GM18870 (cell line): ENCODE measurements around the gene POC1A.

Experiments
- ATAC-seq: cut with Tn5 transposase; IDR thresholded peaks from one replicate; pipeline ENCODE4 v1.9.1; 2021; ENCODE audit warnings: moderate library complexity; ENCODE audit not compliant: unreplicated experiment

POC1A gene

DNA sequence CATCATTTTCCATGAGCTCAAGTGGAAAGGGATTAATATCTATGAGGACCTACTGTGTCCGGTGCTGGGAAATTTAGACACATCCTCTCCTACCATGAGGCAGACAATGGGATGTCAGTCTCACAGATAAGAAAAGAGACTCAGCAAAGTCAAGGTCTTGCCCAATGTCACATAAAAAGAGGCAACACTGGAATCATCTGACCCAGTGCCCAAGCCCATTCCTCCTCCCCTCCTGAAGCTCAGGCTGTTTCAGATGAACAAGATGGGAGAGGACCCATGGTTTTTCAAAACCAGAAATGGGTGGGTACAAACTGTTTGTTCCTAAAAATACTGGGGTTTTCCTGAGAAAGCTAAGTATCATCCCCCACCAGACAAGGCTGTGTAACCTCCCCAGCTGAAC lies 22.2 kb downstream of the POC1A start:
- no peak for ATAC-seq

DNA sequence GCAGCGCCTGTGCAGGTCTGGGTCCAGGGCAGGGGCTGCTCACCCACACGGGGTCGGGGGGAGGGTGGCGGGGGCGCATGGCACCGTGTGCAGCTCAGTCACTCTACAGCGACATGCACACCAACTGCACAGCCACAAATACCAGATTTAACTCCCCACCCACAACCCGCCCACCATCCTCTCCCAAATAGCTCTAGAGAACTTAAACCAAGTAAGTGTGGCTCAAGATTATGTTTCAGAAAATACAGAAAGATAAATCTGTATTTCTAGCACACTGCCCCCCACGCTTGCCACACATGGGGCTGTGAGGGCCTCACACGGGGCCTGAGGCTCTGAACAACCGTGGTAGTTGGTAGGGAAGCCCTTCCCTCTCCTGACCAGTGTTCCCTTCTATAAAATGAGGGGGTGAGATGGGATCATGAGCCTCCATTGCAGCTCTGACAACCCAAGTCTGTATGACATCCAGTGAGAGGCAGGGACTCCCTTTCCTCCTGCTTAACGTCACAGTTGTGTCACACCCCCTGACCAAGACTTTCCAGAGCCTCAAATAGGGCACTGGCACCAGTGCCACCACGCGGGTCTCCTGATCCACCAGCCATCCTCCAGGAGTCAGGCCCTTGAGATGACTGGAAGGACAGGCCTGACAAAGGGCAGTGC lies 23.1 kb downstream of the POC1A start:
- ATAC-seq, result no peak

DNA sequence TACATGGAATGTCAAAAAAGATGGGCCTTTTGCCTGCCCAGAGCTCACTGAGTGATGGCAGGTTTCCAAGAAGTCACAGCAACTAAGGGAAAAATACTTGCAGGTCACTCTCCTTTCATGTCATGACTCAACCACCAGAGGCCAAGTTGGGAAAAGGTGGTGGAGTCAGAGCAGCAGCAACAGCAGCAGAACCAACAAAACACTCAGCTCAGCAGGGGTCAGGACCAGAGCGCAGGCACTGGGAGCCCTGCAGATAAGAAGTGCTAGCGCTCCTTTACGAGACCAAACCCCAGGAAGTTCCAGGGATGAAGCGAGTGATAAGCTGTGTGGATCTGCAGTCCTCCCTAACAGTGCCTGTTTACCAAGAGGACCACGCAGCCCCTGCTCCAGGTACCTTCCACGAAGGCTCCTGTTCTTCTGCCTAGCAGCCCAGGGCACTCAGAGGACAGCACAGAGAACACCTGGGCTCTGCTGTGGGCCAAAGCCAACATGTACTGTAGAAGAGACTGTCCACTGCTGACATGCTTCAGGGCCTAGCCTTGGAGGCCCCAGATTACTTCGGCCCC lies 26.0 kb downstream of the POC1A start:
- ATAC-seq, result no peak

DNA sequence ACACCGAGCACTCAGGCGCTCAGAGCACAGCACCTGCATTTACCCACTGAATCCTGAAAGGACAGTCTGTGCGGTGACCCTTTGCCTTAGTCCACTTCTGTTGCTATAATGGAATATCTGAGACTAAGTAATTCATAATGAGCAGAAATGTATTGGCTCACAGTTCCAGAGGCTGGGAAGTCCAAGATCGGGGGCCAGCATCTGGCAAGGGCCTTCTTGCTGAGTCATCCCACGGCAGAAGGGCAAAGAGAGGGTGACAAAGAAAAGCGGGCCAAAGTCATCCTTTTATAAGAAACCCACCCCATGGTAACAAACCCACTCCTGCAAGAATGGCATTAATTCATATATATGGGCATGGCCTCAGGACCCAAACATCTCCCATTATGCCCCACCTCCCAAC lies 27.7 kb downstream of the POC1A start:
- no peak for ATAC-seq

DNA sequence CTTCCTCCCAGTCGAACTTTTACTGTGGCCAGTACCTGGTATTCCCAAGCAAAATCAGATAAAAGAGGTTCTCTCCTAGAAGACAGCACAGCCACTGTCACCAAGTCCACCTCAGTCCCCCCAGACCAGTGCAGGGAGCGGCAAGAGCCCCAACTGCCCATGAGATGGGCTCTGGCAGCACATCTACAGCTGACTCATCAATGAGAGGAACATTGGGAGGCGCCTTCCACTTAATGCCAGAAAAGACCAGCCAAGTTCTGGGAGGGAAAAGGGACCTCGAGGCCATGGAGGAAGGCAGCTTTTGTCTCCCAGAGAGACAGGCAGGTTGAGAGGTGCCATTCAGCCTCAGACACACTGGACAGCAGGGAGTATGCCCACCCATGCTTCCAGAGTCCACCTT lies 28.2 kb downstream of the POC1A start:
- no peak for ATAC-seq

DNA sequence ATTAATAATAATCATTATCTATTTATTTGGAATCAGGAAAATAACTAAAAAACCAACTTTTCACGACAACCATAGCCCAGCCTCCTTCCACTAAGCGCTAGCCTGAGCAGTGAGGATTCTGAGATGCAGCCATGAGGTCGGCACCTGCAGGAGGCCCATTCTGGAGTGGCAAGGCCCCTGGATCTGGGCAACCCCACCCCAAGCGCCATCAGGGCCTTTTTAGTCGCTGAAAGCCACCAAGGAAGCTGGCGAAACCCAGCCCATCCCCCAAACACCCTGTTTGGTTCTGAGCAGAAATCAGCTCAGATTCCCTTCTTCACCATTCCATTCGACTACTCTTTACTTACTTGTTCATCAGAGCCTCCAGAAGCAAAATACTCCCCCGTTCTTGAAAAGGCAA lies 29.5 kb downstream of the POC1A start:
- ATAC-seq, result no peak

DNA sequence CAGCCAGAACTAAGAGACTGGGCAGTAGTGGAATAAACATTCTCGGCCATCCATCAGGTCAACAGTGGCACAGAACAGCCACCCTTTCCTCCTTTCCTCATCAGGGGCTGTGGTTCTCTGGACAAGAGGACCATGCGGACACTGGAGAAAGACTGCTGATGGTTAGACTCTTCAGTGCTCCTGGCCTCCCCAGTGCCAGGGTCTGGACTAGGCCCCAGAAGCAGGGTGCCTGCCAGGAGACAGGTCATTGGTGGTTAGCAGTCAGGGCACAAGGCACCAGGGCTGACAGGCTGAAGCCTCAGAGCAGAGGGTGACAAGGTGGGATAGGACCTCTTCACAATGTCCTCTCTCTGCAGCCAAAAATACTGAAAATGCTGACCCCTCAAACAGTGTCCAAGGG lies 30.1 kb downstream of the POC1A start:
- ATAC-seq, result no peak

DNA sequence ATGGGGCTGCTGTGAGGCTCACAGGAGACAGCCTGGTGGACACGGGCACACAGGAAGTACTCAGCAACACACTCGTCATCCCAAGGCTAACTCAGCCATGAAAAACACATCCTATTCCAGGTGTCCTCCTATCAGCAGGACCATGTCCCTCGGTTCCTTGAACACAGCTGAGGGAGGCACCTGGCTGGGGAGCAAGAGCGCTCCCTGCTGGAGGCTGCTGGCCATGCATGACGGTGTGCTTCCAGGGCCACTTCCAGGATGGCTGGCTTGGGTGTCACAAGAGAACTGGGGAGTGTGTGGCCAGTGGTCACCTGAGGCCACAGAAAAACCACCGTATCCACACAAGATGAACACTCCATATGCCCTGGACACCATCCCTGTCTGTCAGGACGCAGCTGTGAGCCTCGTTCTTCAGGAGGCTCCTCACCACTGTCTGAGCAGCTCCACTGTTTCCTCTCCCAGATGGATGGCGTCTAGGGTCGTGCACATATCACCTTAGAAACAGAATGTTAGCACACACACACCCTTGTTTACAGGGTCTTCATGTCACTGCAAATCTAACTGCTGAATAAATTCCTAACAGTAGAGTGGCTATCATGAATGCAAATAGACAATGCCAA lies 31.0 kb downstream of the POC1A start:
- no peak for ATAC-seq

DNA sequence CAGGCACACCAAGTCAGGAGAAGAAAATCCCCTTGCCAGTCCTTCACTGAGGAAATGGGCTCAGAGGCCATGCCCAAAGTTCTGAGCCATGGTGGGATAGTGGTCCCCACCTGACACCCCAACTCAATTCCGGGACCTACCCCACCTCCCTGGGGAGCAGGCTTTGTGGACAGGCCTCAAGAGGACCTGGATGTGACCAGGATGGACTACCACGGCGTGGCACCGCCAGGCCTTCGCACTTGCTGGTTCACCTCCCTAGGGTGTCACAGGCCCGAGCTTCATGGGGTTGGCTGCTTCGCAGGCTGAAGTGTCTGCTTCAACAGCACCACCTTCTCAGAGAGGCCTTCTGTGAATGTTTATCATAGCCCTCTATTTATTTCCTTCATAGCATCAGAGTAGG lies 31.7 kb downstream of the POC1A start:
- no peak for ATAC-seq

DNA sequence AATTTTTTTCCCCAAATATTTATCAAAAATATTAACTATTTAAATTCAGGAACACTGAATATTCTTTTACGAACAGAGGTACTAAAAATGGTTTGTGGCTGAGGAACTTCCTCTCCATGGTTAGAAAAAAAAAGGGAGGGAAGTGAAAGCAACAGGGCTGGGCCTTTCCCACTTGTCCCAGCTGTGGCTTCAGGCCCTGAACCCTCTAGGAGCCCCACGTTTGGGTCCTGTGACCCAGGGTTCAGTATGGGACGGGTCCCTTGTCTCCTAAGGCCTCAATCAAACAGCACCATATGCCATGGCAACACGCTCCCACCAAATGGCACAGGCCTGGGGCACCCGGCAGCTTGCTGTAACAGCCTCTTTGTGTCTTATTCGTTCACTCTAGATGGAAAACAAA lies 32.4 kb downstream of the POC1A start:
- no peak for ATAC-seq

DNA sequence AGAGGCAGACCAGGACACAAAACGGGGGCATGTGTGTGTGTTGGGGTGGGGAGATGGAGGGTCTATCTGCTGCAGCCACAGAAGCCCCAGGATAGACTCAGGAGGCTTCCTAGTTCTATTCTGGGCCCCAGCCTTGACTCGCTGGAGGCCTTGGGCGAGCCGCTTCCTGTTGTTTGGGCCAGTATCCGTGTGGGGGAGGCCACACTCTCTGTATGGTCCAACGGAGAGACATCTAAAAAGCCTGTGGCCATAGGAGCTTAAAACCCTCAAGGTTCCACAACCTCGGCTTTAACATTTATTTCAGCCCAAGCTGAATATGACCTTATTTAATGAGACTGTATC lies 32.8 kb downstream of the POC1A start:
- no peak for ATAC-seq

DNA sequence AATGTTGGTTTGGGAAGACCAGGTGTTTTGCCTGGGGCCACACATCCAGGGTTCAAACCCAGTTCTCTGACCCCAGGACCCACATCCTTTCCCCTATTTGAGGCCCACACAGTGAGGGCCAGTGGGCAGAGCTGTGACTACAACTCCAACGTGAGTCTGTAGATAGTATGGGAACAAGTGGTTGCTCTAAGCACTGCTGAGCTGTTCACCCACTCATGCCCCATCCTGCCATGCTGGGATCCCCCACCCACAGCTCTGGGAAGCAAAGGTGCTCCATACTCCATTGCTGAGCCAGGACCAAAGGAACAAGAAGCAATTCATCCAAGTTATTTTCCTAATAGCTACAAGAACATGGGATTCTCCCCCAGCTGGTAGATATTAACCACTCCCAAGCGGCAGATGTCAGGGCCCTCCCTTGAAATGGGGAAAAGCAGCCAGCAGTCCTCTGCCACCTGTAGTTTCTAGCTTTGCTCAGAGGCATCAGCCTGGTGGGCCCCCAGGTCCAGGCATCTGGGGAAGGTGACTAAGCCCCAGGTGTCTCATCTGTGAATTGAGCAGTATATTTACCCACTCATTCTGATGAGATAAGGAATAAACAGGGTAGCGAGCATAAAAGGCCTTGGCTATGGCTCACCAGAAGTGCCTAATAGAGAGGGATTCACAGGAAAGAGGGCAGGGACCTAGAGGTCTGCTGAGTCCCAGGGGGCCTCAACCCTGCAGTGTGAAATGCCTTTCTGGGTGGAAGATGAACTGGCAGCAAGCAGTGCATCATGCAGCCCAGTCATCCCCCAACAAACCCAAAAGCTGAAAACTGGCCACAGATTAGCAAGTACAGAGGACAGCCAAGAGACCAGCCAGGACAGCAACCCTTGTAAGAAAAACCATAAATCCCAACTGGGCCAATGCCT lies 33.4 kb downstream of the POC1A start:
- ATAC-seq, result no peak

DNA sequence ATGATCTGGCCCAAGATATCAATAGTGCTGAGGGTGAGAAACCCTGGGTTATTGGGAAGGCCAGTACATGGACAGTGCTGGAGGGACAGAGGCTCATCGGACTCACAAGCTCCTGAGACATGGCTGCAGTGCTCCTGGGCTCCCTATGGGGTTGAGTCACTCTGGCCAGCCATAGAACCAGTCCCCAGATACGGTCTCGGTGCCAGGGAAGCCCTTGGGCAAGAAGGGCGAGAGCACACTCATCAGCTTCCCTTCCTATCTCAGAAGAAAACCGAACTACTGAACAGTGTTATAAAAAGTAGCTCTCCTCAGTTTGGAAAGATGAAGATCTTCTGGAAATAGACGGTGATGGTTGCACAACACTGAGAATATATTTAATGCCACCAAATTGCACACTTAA lies 34.4 kb downstream of the POC1A start:
- ATAC-seq, result no peak

DNA sequence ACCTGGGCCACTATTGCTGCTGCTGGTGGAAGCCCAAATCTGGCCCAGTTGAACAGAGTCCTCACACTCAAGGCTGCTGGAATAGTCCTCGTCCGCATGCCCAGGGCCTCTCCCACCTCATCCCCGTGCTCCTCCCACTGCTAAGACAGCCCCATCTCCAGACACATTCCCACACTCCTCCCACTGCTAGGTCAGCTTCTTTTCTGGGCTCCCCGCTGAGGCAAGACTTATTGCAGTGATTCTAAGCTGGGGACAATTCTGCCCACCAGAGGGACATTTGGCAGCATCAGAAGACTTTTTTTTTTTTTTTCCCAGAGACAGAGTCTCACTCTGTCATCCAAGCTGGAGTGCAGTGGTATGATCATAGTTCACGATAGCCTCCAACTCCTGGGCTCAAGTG lies 35.1 kb downstream of the POC1A start:
- ATAC-seq, result no peak

DNA sequence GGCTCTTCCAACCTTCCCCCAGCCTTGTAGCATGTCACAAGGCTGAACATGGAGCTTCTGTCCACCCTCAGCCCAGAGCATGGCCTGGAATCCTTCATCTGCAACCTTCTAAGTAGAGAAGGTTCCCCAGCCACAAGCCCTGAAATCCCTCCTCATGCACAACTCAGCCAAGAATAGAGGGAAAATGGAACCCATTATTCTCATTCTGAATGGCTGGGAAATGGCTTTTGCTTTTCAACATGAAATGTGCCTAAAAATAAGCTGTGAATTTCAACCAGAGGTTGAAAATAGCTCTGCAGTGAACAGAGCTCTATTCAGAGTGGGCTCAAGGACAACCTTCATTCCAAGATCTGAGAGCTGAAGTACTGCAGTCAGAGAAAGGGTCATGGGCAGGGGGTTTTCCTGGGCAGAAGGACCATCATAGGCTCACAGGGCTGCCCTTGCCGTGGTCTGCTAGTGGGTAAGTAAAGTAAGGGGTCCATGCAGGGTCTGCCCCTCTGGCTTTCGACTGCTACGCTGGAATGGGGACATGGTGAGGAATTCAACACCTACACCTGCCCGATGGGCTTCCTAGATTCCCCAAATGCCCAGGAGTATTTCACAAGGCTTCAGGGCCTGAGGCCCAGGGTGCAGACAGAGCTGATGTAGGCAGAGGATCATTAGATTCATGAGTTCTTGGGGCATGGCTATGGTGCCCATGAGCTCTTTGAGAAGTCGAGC lies 35.9 kb downstream of the POC1A start:
- ATAC-seq, result no peak

DNA sequence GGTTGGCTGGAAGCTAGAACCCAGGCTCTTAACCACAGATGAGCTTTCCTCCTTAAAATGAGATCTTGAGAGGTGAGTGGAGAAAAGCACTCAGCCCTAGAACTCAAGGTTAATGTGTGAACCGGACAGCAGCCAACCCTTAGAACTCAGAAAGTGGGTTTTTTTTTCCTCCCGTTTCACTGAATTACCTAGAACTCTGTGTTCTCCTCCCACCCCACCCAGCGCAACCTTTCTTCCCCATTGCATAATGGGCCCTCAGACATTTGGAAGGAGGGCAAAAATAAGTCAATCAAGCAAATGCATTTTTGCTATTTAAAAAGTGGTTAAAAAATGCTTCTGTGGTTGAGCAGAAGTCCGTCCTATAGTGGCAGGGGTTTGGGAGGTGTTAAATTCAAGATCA lies 36.7 kb downstream of the POC1A start:
- no peak for ATAC-seq

DNA sequence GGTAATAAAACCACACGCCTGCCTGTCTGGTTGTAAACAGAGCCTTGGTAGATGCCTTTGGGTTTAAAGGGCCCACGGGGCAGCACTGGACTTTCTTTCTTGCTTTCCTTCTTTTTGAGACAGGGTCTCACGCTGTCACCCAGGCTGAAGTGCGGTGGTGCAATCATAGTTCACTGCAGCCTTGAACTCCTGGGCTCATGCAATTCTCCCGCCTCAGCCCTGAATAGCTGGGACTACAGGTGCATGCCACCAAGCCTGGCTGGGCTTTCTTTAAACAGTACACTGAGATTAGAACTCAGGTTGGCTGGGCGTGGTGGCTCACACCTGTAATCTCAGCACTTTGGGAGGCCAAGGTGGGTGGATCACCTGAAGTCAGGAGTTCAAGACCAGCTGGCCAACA lies 42.2 kb downstream of the POC1A start:
- ATAC-seq, result no peak

DNA sequence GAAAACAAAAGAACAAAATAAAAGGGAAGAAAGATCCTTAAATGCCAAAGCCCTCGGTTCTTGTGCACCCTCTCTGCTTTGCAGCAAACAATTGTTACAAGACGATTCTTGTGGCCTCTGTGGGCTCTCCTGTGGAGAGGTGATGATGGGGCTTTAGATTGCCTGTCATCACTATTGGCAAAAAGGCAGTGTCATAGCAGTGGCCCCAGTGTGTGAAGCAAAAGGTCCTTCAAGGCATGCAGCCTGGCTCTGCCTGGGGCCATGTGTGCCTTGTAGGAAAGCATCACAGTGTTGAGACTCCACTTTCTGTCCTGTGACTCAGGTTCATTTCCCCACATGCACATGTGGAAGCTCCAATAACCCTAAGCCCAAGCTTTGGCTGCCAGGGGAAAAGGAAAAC lies 43.7 kb downstream of the POC1A start:
- ATAC-seq, result no peak

DNA sequence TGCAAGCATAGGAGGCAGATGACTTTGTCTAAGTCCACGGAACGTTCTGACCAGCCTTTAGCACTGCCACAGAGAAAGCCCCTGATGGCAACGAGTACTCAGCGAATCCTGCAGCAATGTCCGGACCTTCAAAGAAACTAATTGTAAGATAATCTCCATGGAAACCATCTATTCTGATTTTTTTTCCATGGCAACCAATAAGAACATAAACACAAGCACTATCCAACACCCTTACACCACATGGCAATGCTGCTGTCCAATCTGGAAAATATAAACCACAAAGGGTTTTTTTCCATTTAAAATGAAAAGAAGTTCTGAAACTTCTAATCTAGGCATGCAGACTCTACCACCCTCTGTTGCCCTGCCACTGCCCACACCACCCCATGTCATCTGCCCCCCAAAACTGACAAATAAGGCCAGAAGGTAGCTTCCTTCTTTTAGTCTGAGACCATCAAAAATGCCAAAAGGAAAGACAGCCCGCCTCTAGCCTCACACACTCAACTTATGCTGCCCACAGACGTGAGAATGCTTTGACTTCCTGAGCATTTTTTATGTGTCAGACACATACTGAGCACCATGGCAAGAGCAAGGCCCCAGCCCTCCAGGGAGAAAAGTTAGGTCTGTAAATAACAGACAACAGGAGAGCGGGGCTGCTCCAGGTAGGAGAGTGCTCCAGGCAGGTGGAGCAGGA lies 44.5 kb downstream of the POC1A start:
- no peak for ATAC-seq

DNA sequence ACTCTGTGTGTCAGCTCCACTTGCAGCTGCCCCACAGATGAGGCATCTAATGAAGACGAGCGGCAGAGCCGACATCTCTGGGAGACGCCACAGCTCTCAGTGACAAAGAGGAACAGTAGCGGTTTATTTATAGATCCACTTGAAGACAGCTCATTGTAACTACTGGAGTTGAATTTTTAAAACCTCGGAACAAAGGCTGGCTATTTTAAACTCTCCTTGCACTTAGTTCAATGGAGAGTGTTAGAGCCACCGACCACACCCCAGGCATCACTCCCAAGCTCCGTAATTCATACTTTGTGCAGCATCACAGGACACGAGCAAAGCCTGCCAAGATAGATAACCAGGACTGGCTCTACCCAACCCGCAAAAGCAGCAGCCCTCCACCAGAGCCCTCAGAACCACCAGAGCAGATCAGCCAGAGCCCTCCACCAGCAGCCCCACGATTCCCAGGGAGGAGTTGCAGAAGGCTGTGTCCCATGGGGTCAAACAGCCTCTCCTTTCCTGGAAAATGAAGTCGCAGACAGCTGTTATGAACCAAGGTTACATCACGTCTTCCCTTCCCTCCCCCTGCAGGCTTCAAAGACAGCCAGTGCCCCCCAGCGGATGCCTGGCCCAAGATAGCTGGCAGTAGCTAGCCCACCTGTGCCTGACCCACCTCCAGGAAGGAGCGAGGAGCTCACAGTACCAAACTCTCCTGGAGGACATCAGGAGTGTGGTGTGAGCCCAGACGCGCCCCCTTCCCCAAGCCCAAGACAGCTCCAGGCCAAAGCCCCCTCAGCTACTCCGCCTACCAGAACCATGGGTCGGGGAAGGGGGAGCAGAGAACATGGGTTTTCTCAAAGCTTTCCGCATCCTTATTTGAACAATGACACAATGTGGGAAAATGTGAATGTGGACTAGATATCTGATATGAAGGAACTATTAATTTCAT lies 45.7 kb downstream of the POC1A start:
- no peak for ATAC-seq
